Measurements from ENCODE around the gene SLC25A5.

DNA sequence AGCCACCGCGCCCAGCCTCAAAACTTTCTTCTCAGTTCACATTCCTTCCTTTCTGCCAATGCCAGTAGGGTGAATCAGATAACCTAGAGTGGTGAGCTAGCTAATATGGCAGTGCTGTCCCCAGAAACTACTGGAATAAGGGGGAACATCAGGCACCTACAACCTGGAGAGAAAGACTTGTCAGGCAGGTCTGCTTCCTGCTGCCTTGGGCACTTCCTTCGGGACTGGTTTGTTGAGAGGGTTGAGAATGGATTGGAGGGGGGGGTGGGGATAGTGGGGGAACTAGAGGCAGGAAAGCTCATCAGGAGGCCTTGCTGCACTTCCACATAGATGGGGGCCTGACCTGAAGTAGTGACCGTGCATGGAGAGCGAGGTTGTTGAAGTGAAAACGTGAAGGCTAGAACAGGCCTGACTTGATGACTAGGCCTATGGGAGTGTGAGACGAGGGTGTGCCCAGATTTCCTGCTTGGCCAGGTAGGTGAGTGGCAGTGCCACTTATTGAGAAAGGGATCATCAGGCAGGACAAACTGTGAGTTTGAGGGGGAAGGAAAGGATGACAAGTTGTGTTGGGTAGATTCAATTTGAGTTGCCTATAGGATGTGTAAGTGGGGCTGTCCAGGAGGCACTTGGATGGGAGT, 33.4 kb downstream of the SLC25A5 start:
- TF ChIP-seq, protein P1, sequence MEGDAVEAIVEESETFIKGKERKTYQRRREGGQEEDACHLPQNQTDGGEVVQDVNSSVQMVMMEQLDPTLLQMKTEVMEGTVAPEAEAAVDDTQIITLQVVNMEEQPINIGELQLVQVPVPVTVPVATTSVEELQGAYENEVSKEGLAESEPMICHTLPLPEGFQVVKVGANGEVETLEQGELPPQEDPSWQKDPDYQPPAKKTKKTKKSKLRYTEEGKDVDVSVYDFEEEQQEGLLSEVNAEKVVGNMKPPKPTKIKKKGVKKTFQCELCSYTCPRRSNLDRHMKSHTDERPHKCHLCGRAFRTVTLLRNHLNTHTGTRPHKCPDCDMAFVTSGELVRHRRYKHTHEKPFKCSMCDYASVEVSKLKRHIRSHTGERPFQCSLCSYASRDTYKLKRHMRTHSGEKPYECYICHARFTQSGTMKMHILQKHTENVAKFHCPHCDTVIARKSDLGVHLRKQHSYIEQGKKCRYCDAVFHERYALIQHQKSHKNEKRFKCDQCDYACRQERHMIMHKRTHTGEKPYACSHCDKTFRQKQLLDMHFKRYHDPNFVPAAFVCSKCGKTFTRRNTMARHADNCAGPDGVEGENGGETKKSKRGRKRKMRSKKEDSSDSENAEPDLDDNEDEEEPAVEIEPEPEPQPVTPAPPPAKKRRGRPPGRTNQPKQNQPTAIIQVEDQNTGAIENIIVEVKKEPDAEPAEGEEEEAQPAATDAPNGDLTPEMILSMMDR (IDR thresholded peaks at IDR 0.05) = no peak
- TF ChIP-seq POLR2A (IDR thresholded peaks at IDR 0.05) = no peak
